ENCODE data around the gene KIF4B. TPM values are rescaled to one million over a fixed set of nuclear protein-coding genes. Genes with fewer than 3 reads are reported as not detected.
"Not testable (repeated sequence)": the region's sequence is repeated elsewhere in the genome, so short reads cannot be mapped to it uniquely, and the experiment has no call there.

Gene KIF4B
- total and polyA plus RNA-seq, 2 donors (not counting 3 experiments of a cell fraction or from before 2014, with no cell fraction given), result 0.44 TPM; not detected in 1

- DNase-seq (ENCODE audit: low read depth, low spot score) (no peak), FAIRE-seq (no peak)
- Histone ChIP-seq H3K9ac (replicated peaks; ENCODE audit: extremely low read depth, insufficient read depth, low read length) (no peak overlapping the region), H2AFZ (ENCODE audit: low read depth, low read length) (peak overlapping the region; percentile 62), H3K27ac (ENCODE audit: insufficient read depth, low read depth, low read length) (no peak overlapping the region), H3K4me2 (ENCODE audit: insufficient read depth, low read length) (no peak overlapping the region), H3K9me3 (replicated peaks; ENCODE audit: control insufficient read depth, insufficient read depth, low read length) (no peaks in the 10 kb centered on the region), H3K4me1 (ENCODE audit: control insufficient read depth, extremely low read depth, insufficient read depth, low read length) (peaks cover 15% of the 10 kb centered on the region), H3K27me3 (ENCODE audit: control insufficient read depth in 2 of 2, insufficient read depth in 2 of 2, low read length in 2 of 2) (no peaks in the 10 kb centered on the region), H3K4me3 (replicated peaks in 1 of 3; ENCODE audit: insufficient read depth in 1 of 3, low read depth in 1 of 3, low read length in 3 of 3) (no peak overlapping the region), H3K9me1 (replicated peaks; ENCODE audit: control insufficient read depth, extremely low read depth, insufficient read depth, low read length) (no peaks in the 10 kb centered on the region), H3K79me2 (ENCODE audit: control insufficient read depth, insufficient read depth, low read length) (no peaks in the 10 kb centered on the region), H3K36me3 (ENCODE audit: control insufficient read depth in 2 of 2, extremely low read depth in 1 of 2, insufficient read depth in 2 of 2, low read length in 2 of 2) (no peaks in the 10 kb centered on the region), H4K20me1 (replicated peaks; ENCODE audit: control insufficient read depth, extremely low read depth, insufficient read depth, low read length) (no peaks in the 10 kb centered on the region)
- ChIA-PET CTCF (interaction anchor here (3.9 kb wide), 1 partner anchor 29 kb away, joined by 127 read pairs; no protein-coding TSS in a partner anchor), POLR2A (no interaction called here)
- intact Hi-C loops (cut with micrococcal nuclease) (no loop called here), dilution Hi-C loops (cut with MboI; ENCODE audit: extremely low pct_ligation_motif_present, low sequenced_read_pairs) (no loop called here)
- no peak for TF ChIP-seq JUN (IDR thresholded peaks at IDR 0.05; ENCODE audit: borderline replicate concordance, insufficient read depth, insufficient read length, low read depth)
- TF ChIP-seq MYC (IDR thresholded peaks at IDR 0.05; ENCODE audit: low read depth, low read length), result no peak
- TF ChIP-seq CTCF (IDR thresholded peaks at IDR 0.05; ENCODE audit: extremely low read depth in 1 of 2, insufficient read depth in 1 of 2, low read depth in 1 of 2, low read length in 2 of 2), result no peak
- TF ChIP-seq EZH2 (IDR thresholded peaks at IDR 0.05; ENCODE audit: borderline replicate concordance, low read depth, low read length, severe bottlenecking), result no peak
- no peak for TF ChIP-seq POLR2AphosphoS5 (IDR thresholded peaks at IDR 0.05; ENCODE audit: insufficient read depth, low read depth, low read length)
- no peak for TF ChIP-seq MAX (IDR thresholded peaks at IDR 0.05; ENCODE audit: insufficient read depth, insufficient read length)
- no peak for TF ChIP-seq FOS (IDR thresholded peaks at IDR 0.05; ENCODE audit: borderline replicate concordance, insufficient read depth, low read length)
- TF ChIP-seq POLR2A (IDR thresholded peaks at IDR 0.05; ENCODE audit: low read depth, low read length), result no peak
- TF ChIP-seq GATA2 (IDR thresholded peaks at IDR 0.05; ENCODE audit: insufficient read depth, insufficient read length, low read depth, low read length), result no peak
- no TSS peak for BruUV-seq (replicated peaks)
These were observed 12.0 kb upstream of the KIF4B start for GRCh38 chr5:155001523-155001922.

DNA sequence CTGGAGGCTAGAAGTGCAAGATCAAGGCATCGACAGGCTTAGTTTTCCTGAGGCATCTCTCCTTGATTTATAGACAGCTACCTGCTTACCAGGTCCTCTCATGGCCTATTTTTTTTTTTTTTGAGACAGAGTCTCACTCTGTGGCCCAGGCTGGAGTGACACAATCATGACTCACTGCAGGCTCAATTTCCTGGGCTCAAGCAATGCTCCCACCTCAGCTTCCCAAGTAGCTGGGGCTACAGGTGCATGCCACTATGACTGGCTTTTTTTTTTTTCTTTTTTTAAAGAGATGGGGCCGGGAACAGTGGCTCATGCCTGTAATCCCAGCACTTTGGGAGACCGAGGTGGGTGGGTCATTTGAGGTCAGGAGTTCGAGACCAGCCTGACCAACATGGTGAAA is 10.8 kb upstream of the KIF4B start:
- FAIRE-seq; H3K27me3 ChIP-seq (ENCODE audit: control insufficient read depth in 2 of 2, insufficient read depth in 2 of 2, low read length in 2 of 2); DNase-seq (ENCODE audit: low read depth, low spot score); H3K9ac ChIP-seq (replicated peaks; ENCODE audit: extremely low read depth, insufficient read depth, low read length); intact Hi-C loops (cut with micrococcal nuclease); H3K4me1 ChIP-seq (ENCODE audit: control insufficient read depth, extremely low read depth, insufficient read depth, low read length); H3K4me3 ChIP-seq (replicated peaks in 1 of 3; ENCODE audit: insufficient read depth in 1 of 3, low read depth in 1 of 3, low read length in 3 of 3); dilution Hi-C loops (cut with MboI; ENCODE audit: extremely low pct_ligation_motif_present, low sequenced_read_pairs); H3K27ac ChIP-seq (ENCODE audit: insufficient read depth, low read depth, low read length); BruUV-seq (replicated peaks); H2AFZ ChIP-seq (ENCODE audit: low read depth, low read length); H3K36me3 ChIP-seq (ENCODE audit: control insufficient read depth in 2 of 2, extremely low read depth in 1 of 2, insufficient read depth in 2 of 2, low read length in 2 of 2); H3K9me3 ChIP-seq (replicated peaks; ENCODE audit: control insufficient read depth, insufficient read depth, low read length); H3K4me2 ChIP-seq (ENCODE audit: insufficient read depth, low read length); H3K79me2 ChIP-seq (ENCODE audit: control insufficient read depth, insufficient read depth, low read length); H3K9me1 ChIP-seq (replicated peaks; ENCODE audit: control insufficient read depth, extremely low read depth, insufficient read depth, low read length); H4K20me1 ChIP-seq (replicated peaks; ENCODE audit: control insufficient read depth, extremely low read depth, insufficient read depth, low read length): not testable (repeated sequence)
- CTCF ChIA-PET, result interaction anchor here (0.9 to 3.9 kb wide), 3 partner anchors 22 to 34 kb away, joined by 3 to 127 read pairs (median 8); no protein-coding TSS in a partner anchor
- POLR2A ChIA-PET, result interaction anchor here (1.0 kb wide), 1 partner anchor 26 kb away, joined by 3 read pairs; no protein-coding TSS in a partner anchor
